ENCODE results near the gene GRSF1.

DNA sequence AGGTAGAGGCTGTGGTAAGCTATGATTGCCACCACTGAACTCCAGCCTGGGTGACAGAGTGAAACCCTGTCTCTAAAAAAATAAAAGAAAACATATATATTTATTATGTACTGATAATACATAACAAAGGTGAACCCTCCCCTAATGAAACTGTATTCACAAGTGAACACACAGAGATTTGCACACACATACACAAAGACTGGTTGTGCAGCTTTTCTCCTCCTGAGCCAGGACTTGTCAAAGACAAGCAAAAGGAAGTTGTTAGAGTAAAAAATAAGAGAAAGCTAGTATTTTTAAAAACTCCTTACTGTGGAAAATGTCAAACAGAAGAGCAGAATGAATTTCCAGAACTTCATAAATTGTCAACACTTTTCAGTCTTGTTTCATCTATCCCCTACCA, 1.5 kb upstream of the GRSF1 start:
- TF ChIP-seq POLR2A (IDR thresholded peaks at IDR 0.05; ENCODE audit: low read depth, low read length), result no peak
- TF ChIP-seq SPI1 (IDR thresholded peaks at IDR 0.05; ENCODE audit: low read depth, low read length), result no peak
- no peak for TF ChIP-seq POLR2AphosphoS5 (IDR thresholded peaks at IDR 0.05; ENCODE audit: low read depth, low read length)
